Kidney glomerular epithelial cell (primary cell): ENCODE results near the gene THSD4.
A peak's percentile ranks its signal among the peaks of the same experiment; 100 is the strongest.
"Not testable (repeated sequence)": the region's sequence is repeated elsewhere in the genome, so short reads cannot be mapped to it uniquely, and the experiment has no call there.

Experiments
- DNase-seq: peaks from one replicate; lab custom pipeline; 2025; lab: John Stamatoyannopoulos, UW

The THSD4 gene

GRCh38 chr15:71426792-71427191, 311.5 kb downstream of the THSD4 start:
- DNase-seq, result no peak

- DNase-seq, result no peak
Observed at GRCh38 chr15:71430782-71431181, 315.5 kb downstream of the THSD4 start.

GRCh38 chr15:71431343-71432336, 316.4 kb downstream of the THSD4 start:
- DNase-seq, result no peak

GRCh38 chr15:71433402-71433801, 318.1 kb downstream of the THSD4 start:
- no peak for DNase-seq

GRCh38 chr15:71434774-71435173, 319.5 kb downstream of the THSD4 start:
- no peak for DNase-seq

- DNase-seq, result no peak
Observed at GRCh38 chr15:71435552-71435951, 320.3 kb downstream of the THSD4 start.

- DNase-seq, result no peak
Observed at GRCh38 chr15:71436854-71437253, 321.6 kb downstream of the THSD4 start.

GRCh38 chr15:71437404-71437803, 322.1 kb downstream of the THSD4 start:
- no peak for DNase-seq

- no peak for DNase-seq
Observed at GRCh38 chr15:71437919-71438318, 322.6 kb downstream of the THSD4 start.

- not testable (repeated sequence) for DNase-seq
Observed at GRCh38 chr15:71439478-71439877, 324.2 kb downstream of the THSD4 start.

- peak; percentile 74 for DNase-seq
Observed at GRCh38 chr15:71440489-71441110, 325.3 kb downstream of the THSD4 start.

GRCh38 chr15:71443538-71443937, 328.3 kb downstream of the THSD4 start:
- DNase-seq, result peak; percentile 52

GRCh38 chr15:71444032-71444810, 328.9 kb downstream of the THSD4 start:
- no peak for DNase-seq

- DNase-seq, result peak; percentile 70
Observed at GRCh38 chr15:71444866-71445590, 329.8 kb downstream of the THSD4 start.

- DNase-seq, result peak; percentile 73
Observed at GRCh38 chr15:71447328-71448250, 332.3 kb downstream of the THSD4 start.

- DNase-seq, result peak; percentile 56
Observed at GRCh38 chr15:71448688-71449114, 333.4 kb downstream of the THSD4 start.

GRCh38 chr15:71449363-71449762, 334.1 kb downstream of the THSD4 start:
- no peak for DNase-seq

- DNase-seq, result no peak
Observed at GRCh38 chr15:71449956-71450355, 334.7 kb downstream of the THSD4 start.

- DNase-seq, result no peak
Observed at GRCh38 chr15:71451130-71451529, 335.9 kb downstream of the THSD4 start.

- no peak for DNase-seq
Observed at GRCh38 chr15:71452893-71453292, 337.6 kb downstream of the THSD4 start.
